H1 (cell line): ENCODE data around the gene NTRK2. TPM values are rescaled to one million over a fixed set of nuclear protein-coding genes. Genes with fewer than 3 reads are reported as not detected.

Source experiments
- EP300 ChIP-seq, 2 experiments: IDR thresholded peaks; 1 replicate in 1 of 2; 2 replicates in 1 of 2; pipeline ENCODE4 v1.6.1; 2011 to 2012; ENCODE audit warnings: low read depth in 2 of 2, low read length in 2 of 2, mild to moderate bottlenecking in 2 of 2, borderline replicate concordance in 1 of 2, inconsistent platforms in 1 of 2, moderate library complexity in 1 of 2
- KDM4A ChIP-seq: IDR thresholded peaks from one replicate; pipeline ENCODE4 v1.7.1; 2012; ENCODE audit warnings: low read depth, mild to moderate bottlenecking, moderate library complexity, low read length, inconsistent platforms; ENCODE audit not compliant: severe bottlenecking
- RAD21 ChIP-seq, 2 experiments: IDR thresholded peaks in 1 of 2; conservative IDR thresholded peaks in 1 of 2; 2 replicates each; pipeline ENCODE4 v1.6.1; 2011; ENCODE audit warnings: low read depth in 2 of 2, low read length in 2 of 2, improper control_type of control experiment in 1 of 2, inconsistent platforms in 1 of 2, mild to moderate bottlenecking in 1 of 2, moderate library complexity in 1 of 2
- RXRA ChIP-seq: IDR thresholded peaks from 2 replicates; pipeline ENCODE4 v1.6.1; 2011; ENCODE audit warnings: low read depth, mild to moderate bottlenecking, low read length, moderate library complexity; ENCODE audit not compliant: insufficient read depth
- polyA plus RNA-seq, 7 experiments: library from polyadenylated mRNA; depleted of rRNA in 3 of 7; stranded (reverse) in 5 of 7; unstranded in 2 of 7; fragments of >200 nt in 5 of 7; fragments of 200-250 nt in 2 of 7; gene quantifications; 1 replicate in 5 of 7; 2 replicates in 1 of 7; 4 replicates in 1 of 7; pipeline versions ENCODE4 v1.2.1 to v1.2.3, GENCODE V29; 2011 to 2013; ENCODE audit warnings: missing spikeins in 2 of 7, mixed read lengths in 2 of 7
- total RNA-seq: library from RNA; stranded (reverse); fragmentation: NEBNext Ultra II Directional; extraction: Animal tissue kit (Norgen Biotek cat#: 25700); gene quantifications from 2 replicates; pipeline ENCODE4 v1.2.1, GENCODE V29; 2021

The NTRK2 gene
- total and polyA plus RNA-seq, 2 of the 8 experiments (the other 6 are each of a cell fraction or from before 2014, with no cell fraction given), result 0.03 to 0.04 TPM

DNA sequence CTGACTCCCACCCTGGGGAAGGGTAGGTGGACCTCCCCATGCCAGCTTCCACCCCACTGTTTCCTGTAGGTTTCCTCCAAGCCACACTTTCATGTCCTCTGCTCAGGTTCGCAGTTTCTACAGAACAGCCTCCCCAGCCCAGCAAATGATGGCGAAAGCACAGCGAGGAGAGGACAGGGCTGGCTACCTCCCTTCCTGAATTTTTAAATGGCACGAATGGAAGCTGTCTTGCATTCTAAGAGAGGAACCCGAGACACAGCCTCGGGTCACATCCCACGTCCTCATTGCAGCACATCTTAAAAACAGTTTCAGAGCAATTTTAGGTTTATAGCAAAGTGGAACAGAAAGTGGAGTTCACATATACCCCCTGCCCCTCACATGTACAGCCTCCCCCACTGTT is 330.3 kb downstream of the NTRK2 start (continued):
- TF ChIP-seq EP300 (IDR thresholded peaks at IDR 0.05; ENCODE audit: borderline replicate concordance in 1 of 2, low read depth in 2 of 2, low read length in 2 of 2) (no peak), RXRA (no peak), RAD21 (IDR thresholded peaks at IDR 0.05 in 1 of 2, conservative IDR thresholded peaks at IDR 0.05 in 1 of 2; ENCODE audit: low read depth in 2 of 2, low read length in 2 of 2) (no peak), KDM4A (no peak)
